HEK293T (cell line): ENCODE results near the gene CNTN2.

Experiments
- CTCF ChIA-PET: fragments of 350-600 bp; formaldehyde crosslinking; extraction: SDS; loops from one replicate; lab custom pipeline; 2021; ENCODE audit warnings: antibody characterized with exemption, inconsistent platforms; lab: Yijun Ruan, JAX
- POLR2A ChIA-PET: fragments of 350-600 bp; formaldehyde crosslinking; extraction: SDS; loops from one replicate; lab custom pipeline; 2020; ENCODE audit warnings: antibody characterized with exemption, inconsistent platforms; lab: Yijun Ruan, JAX
- DNase-seq: peaks from one replicate; pipeline ENCODE4 v3.0.0; 2012; ENCODE audit warnings: mixed read lengths; ENCODE audit errors: extremely low spot score
- ARNT ChIP-seq: fragments of 450-650 bp; IDR thresholded peaks from 2 replicates; pipeline ENCODE4 v1.6.1; 2017; ENCODE audit warnings: mild to moderate bottlenecking
- BHLHE40 ChIP-seq: fragments of 450-650 bp; IDR thresholded peaks from 2 replicates; pipeline ENCODE4 v1.6.1; 2016; ENCODE audit warnings: mild to moderate bottlenecking, moderate library complexity, borderline replicate concordance
- CTBP1 ChIP-seq: fragments of 450-650 bp; IDR thresholded peaks from 2 replicates; pipeline ENCODE4 v1.6.1; 2016; ENCODE audit warnings: borderline replicate concordance
- ELF4 ChIP-seq: fragments of 450-650 bp; IDR thresholded peaks from 2 replicates; pipeline ENCODE4 v1.6.1; 2017; ENCODE audit warnings: antibody characterized with exemption
- FOXA1 ChIP-seq: fragments of 450-650 bp; IDR thresholded peaks from 2 replicates; pipeline ENCODE4 v1.6.1; 2016; ENCODE audit warnings: mild to moderate bottlenecking
- FOXK2 ChIP-seq: fragments of 450-650 bp; IDR thresholded peaks from 2 replicates; pipeline ENCODE4 v1.6.1; 2016; ENCODE audit warnings: mild to moderate bottlenecking
- FOXM1 ChIP-seq: fragments of 450-650 bp; IDR thresholded peaks from 2 replicates; pipeline ENCODE4 v1.6.1; 2017; ENCODE audit warnings: mild to moderate bottlenecking, borderline replicate concordance
- HDGF ChIP-seq: fragments of 450-650 bp; IDR thresholded peaks from 2 replicates; pipeline ENCODE4 v1.6.1; 2017; ENCODE audit warnings: antibody characterized with exemption, borderline replicate concordance
- L3MBTL2 ChIP-seq: fragments of 450-650 bp; conservative IDR thresholded peaks from 2 replicates; pipeline ENCODE4 v1.6.1; 2016; ENCODE audit warnings: mild to moderate bottlenecking
- LEF1 ChIP-seq: fragments of 450-650 bp; IDR thresholded peaks from 2 replicates; pipeline ENCODE4 v1.6.1; 2017; ENCODE audit warnings: mild to moderate bottlenecking, borderline replicate concordance
- NFRKB ChIP-seq: fragments of 450-650 bp; IDR thresholded peaks from 2 replicates; pipeline ENCODE4 v1.6.1; 2016; ENCODE audit warnings: mild to moderate bottlenecking, moderate library complexity
- SP1 ChIP-seq: fragments of 450-650 bp; IDR thresholded peaks from 2 replicates; pipeline ENCODE4 v1.6.1; 2017
- SUZ12 ChIP-seq: fragments of 450-650 bp; IDR thresholded peaks from 2 replicates; pipeline ENCODE4 v1.6.1; 2016; ENCODE audit warnings: mild to moderate bottlenecking
- TARDBP ChIP-seq: fragments of 450-650 bp; IDR thresholded peaks from 2 replicates; pipeline ENCODE4 v1.6.1; 2016
- ZNF384 ChIP-seq: fragments of 450-650 bp; IDR thresholded peaks from 2 replicates; pipeline ENCODE4 v1.6.1; 2016
- TF ChIP-seq, protein P1 (sequence below): fragments of 450-650 bp; IDR thresholded peaks from 2 replicates; pipeline ENCODE4 v1.6.1; 2016

The CNTN2 gene

GRCh38 chr1:205001162-205001561 lies 41.9 kb upstream of the CNTN2 start:
- ChIA-PET CTCF (interaction anchor here (1.0 kb wide), 1 partner anchor 61 kb away, joined by 3 read pairs; no protein-coding TSS in a partner anchor), POLR2A (no interaction called here)
- DNase-seq = no peak
- TF ChIP-seq ELF4 (no peak), ZNF384 (no peak)

- POLR2A ChIA-PET = no interaction called here
- CTCF ChIA-PET = no interaction called here
- TF ChIP-seq LEF1 (no peak), FOXK2 (no peak), NFRKB (no peak), FOXM1 (no peak), HDGF (no peak), TARDBP (no peak)
- TF ChIP-seq, protein P1, sequence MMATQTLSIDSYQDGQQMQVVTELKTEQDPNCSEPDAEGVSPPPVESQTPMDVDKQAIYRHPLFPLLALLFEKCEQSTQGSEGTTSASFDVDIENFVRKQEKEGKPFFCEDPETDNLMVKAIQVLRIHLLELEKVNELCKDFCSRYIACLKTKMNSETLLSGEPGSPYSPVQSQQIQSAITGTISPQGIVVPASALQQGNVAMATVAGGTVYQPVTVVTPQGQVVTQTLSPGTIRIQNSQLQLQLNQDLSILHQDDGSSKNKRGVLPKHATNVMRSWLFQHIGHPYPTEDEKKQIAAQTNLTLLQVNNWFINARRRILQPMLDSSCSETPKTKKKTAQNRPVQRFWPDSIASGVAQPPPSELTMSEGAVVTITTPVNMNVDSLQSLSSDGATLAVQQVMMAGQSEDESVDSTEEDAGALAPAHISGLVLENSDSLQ = no peak
- no peak for DNase-seq
These were observed 40.3 kb upstream of the CNTN2 start for GRCh38 chr1:205002705-205003104.

- POLR2A ChIA-PET = interaction anchor here (0.7 kb wide), 1 partner anchor 11 kb away, joined by 3 read pairs; no protein-coding TSS in a partner anchor
- TF ChIP-seq SUZ12 = no peak
- TF ChIP-seq HDGF = no peak
- TF ChIP-seq BHLHE40 = no peak
- TF ChIP-seq FOXA1 = no peak
- no peak for TF ChIP-seq ARNT
- TF ChIP-seq SP1 = no peak
- TF ChIP-seq FOXK2 = no peak
- no peak for TF ChIP-seq L3MBTL2
- TF ChIP-seq ZNF384 = no peak
- TF ChIP-seq, protein P1 = no peak
- no peak for TF ChIP-seq CTBP1
- no peak for DNase-seq
- CTCF ChIA-PET = no interaction called here
These were observed 39.5 kb upstream of the CNTN2 start for GRCh38 chr1:205003358-205004131.

DNA sequence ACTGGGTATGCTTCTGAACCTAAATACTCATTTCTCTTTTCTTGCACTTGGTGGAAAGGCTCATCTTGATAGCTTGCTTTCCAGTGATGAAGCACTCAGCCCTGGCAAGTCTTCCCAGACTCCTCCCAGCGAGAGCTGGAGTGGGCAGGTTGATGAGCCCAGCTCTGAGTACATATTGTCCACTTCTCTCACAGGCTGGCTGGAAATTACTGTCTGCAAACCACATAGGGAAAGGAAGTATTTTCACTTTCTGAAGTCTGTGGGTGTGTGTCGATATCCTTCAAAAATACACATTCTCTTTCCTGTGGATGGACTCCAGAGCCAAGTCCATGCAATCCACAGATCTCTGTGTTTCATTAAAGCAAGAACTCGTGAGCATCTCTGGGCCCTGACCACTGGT lies 38.7 kb upstream of the CNTN2 start:
- no peak for DNase-seq
- TF ChIP-seq CTBP1 = no peak
- no peak for TF ChIP-seq ARNT
- ChIA-PET POLR2A (no interaction called here), CTCF (no interaction called here)

GRCh38 chr1:205008896-205009295 lies 34.1 kb upstream of the CNTN2 start:
- DNase-seq = no peak
- TF ChIP-seq SUZ12 (no peak), FOXM1 (no peak), HDGF (no peak), FOXA1 (no peak), ARNT (no peak), ELF4 (no peak), L3MBTL2 (no peak)
- TF ChIP-seq, protein P1 = no peak
- POLR2A ChIA-PET = no interaction called here
- CTCF ChIA-PET = no interaction called here

DNA sequence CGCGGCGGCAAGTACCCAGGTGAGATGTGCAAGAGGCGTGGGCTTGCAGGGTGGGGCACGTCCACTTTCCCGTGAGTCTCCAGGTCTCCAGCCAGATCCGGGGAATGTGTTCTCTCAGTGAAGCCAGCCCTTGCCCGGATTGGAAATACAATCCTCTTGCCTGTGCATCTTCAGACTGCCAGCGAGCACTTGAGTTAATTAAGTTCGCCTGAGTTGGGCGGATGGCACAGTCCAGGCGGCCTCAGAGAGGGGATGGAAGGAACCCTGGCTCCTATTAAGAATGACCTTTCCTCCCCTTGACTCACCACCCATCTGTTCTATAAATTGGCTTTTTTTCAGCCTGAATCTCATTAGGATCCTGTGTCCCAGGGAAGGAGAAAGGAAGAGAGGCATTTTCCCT lies 33.3 kb upstream of the CNTN2 start:
- ChIA-PET POLR2A (no interaction called here), CTCF (no interaction called here)
- DNase-seq = no peak
- TF ChIP-seq FOXK2 (no peak), LEF1 (no peak), FOXM1 (no peak), ELF4 (no peak), NFRKB (no peak), ARNT (no peak), ZNF384 (no peak), SUZ12 (no peak), FOXA1 (no peak), L3MBTL2 (no peak), SP1 (no peak), CTBP1 (no peak), TARDBP (no peak)

DNA sequence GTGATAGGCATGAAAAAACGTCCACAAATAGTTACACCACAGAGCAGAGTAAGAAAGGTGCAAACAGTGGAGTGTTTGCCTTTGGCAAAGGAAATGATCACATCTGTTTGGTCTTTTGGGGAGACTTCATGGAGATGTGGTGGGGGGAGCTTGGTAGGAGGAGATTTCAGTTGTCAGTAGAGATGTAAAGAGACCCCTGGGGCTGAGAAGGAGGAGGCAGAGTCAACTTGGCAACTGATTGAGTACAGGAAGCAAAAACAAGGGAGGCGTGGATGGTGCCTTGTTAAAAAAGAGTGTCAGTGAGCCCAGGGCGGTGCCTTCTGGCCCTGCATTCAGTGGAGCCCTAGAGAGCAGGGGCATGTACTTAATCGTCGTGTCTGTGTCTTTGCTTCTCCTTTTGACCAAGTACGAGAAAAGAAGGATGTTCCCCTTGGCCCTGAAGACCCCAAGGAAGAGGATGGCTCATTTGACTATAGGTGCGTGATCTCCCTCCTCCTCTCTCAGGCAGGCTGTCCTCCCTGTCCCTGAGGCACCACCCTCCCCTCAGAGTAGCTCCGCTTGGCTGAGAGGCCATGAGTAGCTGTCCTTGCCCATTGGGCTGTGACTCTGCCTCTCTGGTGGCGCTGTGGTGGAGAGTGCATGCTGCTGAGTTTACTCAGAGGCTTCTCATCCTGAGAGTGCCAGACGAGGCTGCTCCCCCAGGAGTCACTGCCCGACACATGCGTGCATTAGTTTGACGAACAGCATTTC lies 30.4 kb upstream of the CNTN2 start:
- ChIA-PET POLR2A (no interaction called here), CTCF (no interaction called here)
- DNase-seq = no peak
- TF ChIP-seq LEF1 = no peak
- TF ChIP-seq CTBP1 = no peak
- TF ChIP-seq SP1 = no peak
- no peak for TF ChIP-seq TARDBP
- no peak for TF ChIP-seq ELF4
- no peak for TF ChIP-seq FOXK2
- TF ChIP-seq BHLHE40 = no peak
- TF ChIP-seq, protein P1 = no peak
- no peak for TF ChIP-seq FOXA1
- no peak for TF ChIP-seq HDGF
